ENCODE data around the gene VASH2.
"Not testable (repeated sequence)": the region's sequence is repeated elsewhere in the genome, so short reads cannot be mapped to it uniquely, and the experiment has no call there.

VASH2 gene

GRCh38 chr1:212987702-212988322 is 37.5 kb downstream of the VASH2 start:
- H3K4me1 ChIP-seq (ENCODE audit: control insufficient read depth in 1 of 2, insufficient read depth in 2 of 2, low read length in 2 of 2) = peaks cover 0 to 9% of the 10 kb centered on the region in 2 donors

GRCh38 chr1:212990276-212990675 is 39.9 kb downstream of the VASH2 start:
- no peak overlapping the region for H3K27ac ChIP-seq (ENCODE audit: low read depth, low read length)
- H3K4me1 ChIP-seq (ENCODE audit: control insufficient read depth in 1 of 2, insufficient read depth in 2 of 2, low read length in 2 of 2) = peaks cover 0 to 9% of the 10 kb centered on the region in 2 donors
- H3K27me3 ChIP-seq (ENCODE audit: control insufficient read depth in 1 of 2, insufficient read depth in 2 of 2, low read length in 2 of 2) = no peaks in the 10 kb centered on the region
- H3K9me3 ChIP-seq (ENCODE audit: control insufficient read depth in 1 of 2, low read length in 2 of 2) = no peaks in the 10 kb centered on the region
- peaks cover 6 to 13% of the 10 kb centered on the region in 2 donors for H3K36me3 ChIP-seq (ENCODE audit: control insufficient read depth in 1 of 2, insufficient read depth in 2 of 2, low read length in 2 of 2)
- no peak overlapping the region for H3K4me3 ChIP-seq (ENCODE audit: low read depth in 1 of 2, low read length in 2 of 2)
- no peak overlapping the region for H3K9ac ChIP-seq (ENCODE audit: low read depth in 1 of 2, low read length in 2 of 2)

More at GRCh38 chr1:212987702-212988322, 37.5 kb downstream of the VASH2 start:
- Histone ChIP-seq H3K27ac (ENCODE audit: low read depth, low read length) (no peak overlapping the region), H3K9me3 (ENCODE audit: control insufficient read depth in 1 of 2, low read length in 2 of 2) (no peaks in the 10 kb centered on the region), H3K9ac (ENCODE audit: low read depth in 1 of 2, low read length in 2 of 2) (no peak overlapping the region), H3K4me3 (ENCODE audit: low read depth in 1 of 2, low read length in 2 of 2) (no peak overlapping the region), H3K27me3 (ENCODE audit: control insufficient read depth in 1 of 2, insufficient read depth in 2 of 2, low read length in 2 of 2) (no peaks in the 10 kb centered on the region), H3K36me3 (ENCODE audit: control insufficient read depth in 1 of 2, insufficient read depth in 2 of 2, low read length in 2 of 2) (peaks cover 0 to 6% of the 10 kb centered on the region in 2 donors)

- H3K9ac ChIP-seq (ENCODE audit: low read depth in 1 of 2, low read length in 2 of 2); H3K9me3 ChIP-seq (ENCODE audit: control insufficient read depth in 1 of 2, low read length in 2 of 2); H3K27me3 ChIP-seq (ENCODE audit: control insufficient read depth in 1 of 2, insufficient read depth in 2 of 2, low read length in 2 of 2); H3K27ac ChIP-seq (ENCODE audit: low read depth, low read length); H3K4me1 ChIP-seq (ENCODE audit: control insufficient read depth in 1 of 2, insufficient read depth in 2 of 2, low read length in 2 of 2); H3K4me3 ChIP-seq (ENCODE audit: low read depth in 1 of 2, low read length in 2 of 2): not testable (repeated sequence)
- H3K36me3 ChIP-seq (ENCODE audit: control insufficient read depth in 1 of 2, insufficient read depth in 2 of 2, low read length in 2 of 2) = peaks cover 12 to 19% of the 10 kb centered on the region in 2 donors
These were observed 43.6 kb downstream of the VASH2 start for GRCh38 chr1:212993960-212994359.

GRCh38 chr1:212994926-212995325 is 44.6 kb downstream of the VASH2 start:
- H3K9me3 ChIP-seq (ENCODE audit: control insufficient read depth in 1 of 2, low read length in 2 of 2) = no peaks in the 10 kb centered on the region
- H3K36me3 ChIP-seq (ENCODE audit: control insufficient read depth in 1 of 2, insufficient read depth in 2 of 2, low read length in 2 of 2) = peaks cover 12 to 17% of the 10 kb centered on the region in 2 donors
- no peak overlapping the region for H3K27ac ChIP-seq (ENCODE audit: low read depth, low read length)
- no peaks in the 10 kb centered on the region for H3K27me3 ChIP-seq (ENCODE audit: control insufficient read depth in 1 of 2, insufficient read depth in 2 of 2, low read length in 2 of 2)
- no peak overlapping the region for H3K9ac ChIP-seq (ENCODE audit: low read depth in 1 of 2, low read length in 2 of 2)
- no peak overlapping the region for H3K4me3 ChIP-seq (ENCODE audit: low read depth in 1 of 2, low read length in 2 of 2)
- H3K4me1 ChIP-seq (ENCODE audit: control insufficient read depth in 1 of 2, insufficient read depth in 2 of 2, low read length in 2 of 2) = no peaks in the 10 kb centered on the region

GRCh38 chr1:213003256-213003655 is 52.9 kb downstream of the VASH2 start:
- Histone ChIP-seq H3K4me3 (ENCODE audit: low read depth in 1 of 2, low read length in 2 of 2) (no peak overlapping the region), H3K9ac (ENCODE audit: low read depth in 1 of 2, low read length in 2 of 2) (no peak overlapping the region), H3K27me3 (ENCODE audit: control insufficient read depth in 1 of 2, insufficient read depth in 2 of 2, low read length in 2 of 2) (no peaks in the 10 kb centered on the region), H3K4me1 (ENCODE audit: control insufficient read depth in 1 of 2, insufficient read depth in 2 of 2, low read length in 2 of 2) (no peaks in the 10 kb centered on the region), H3K36me3 (ENCODE audit: control insufficient read depth in 1 of 2, insufficient read depth in 2 of 2, low read length in 2 of 2) (peaks cover 6 to 44% of the 10 kb centered on the region in 2 donors), H3K27ac (ENCODE audit: low read depth, low read length) (no peak overlapping the region), H3K9me3 (ENCODE audit: control insufficient read depth in 1 of 2, low read length in 2 of 2) (no peaks in the 10 kb centered on the region)

GRCh38 chr1:213008564-213008963 is 58.2 kb downstream of the VASH2 start:
- Histone ChIP-seq H3K4me1 (ENCODE audit: control insufficient read depth in 1 of 2, insufficient read depth in 2 of 2, low read length in 2 of 2) (peaks cover 0 to 4% of the 10 kb centered on the region in 2 donors), H3K9ac (ENCODE audit: low read depth in 1 of 2, low read length in 2 of 2) (no peak overlapping the region), H3K4me3 (ENCODE audit: low read depth in 1 of 2, low read length in 2 of 2) (no peak overlapping the region), H3K9me3 (ENCODE audit: control insufficient read depth in 1 of 2, low read length in 2 of 2) (no peaks in the 10 kb centered on the region), H3K27me3 (ENCODE audit: control insufficient read depth in 1 of 2, insufficient read depth in 2 of 2, low read length in 2 of 2) (no peaks in the 10 kb centered on the region), H3K27ac (ENCODE audit: low read depth, low read length) (no peak overlapping the region), H3K36me3 (ENCODE audit: control insufficient read depth in 1 of 2, insufficient read depth in 2 of 2, low read length in 2 of 2) (peaks cover 9 to 31% of the 10 kb centered on the region in 2 donors)

GRCh38 chr1:213014642-213015041 is 64.3 kb downstream of the VASH2 start:
- peaks cover 4 to 7% of the 10 kb centered on the region in 2 donors for H3K36me3 ChIP-seq (ENCODE audit: control insufficient read depth in 1 of 2, insufficient read depth in 2 of 2, low read length in 2 of 2)
- H3K27ac ChIP-seq (ENCODE audit: low read depth, low read length) = no peak overlapping the region
- H3K4me1 ChIP-seq (ENCODE audit: control insufficient read depth in 1 of 2, insufficient read depth in 2 of 2, low read length in 2 of 2) = peaks cover 3 to 12% of the 10 kb centered on the region in 2 donors

GRCh38 chr1:213015099-213016050 is 65.0 kb downstream of the VASH2 start, which contains the start of gene ANGEL2:
Gene ANGEL2, minus strand, starts transcription at chr1:213015867. Its CDS starts 196 bp downstream, at chr1:213015671.
- peaks cover 4 to 7% of the 10 kb centered on the region in 2 donors for H3K36me3 ChIP-seq (ENCODE audit: control insufficient read depth in 1 of 2, insufficient read depth in 2 of 2, low read length in 2 of 2)
- peak within 1 kb of the TSS; percentile 82 for H3K27ac ChIP-seq (ENCODE audit: low read depth, low read length)
- H3K9me3 ChIP-seq (ENCODE audit: control insufficient read depth in 1 of 2, low read length in 2 of 2) = no peaks in the 10 kb centered on the region
- H3K9ac ChIP-seq (ENCODE audit: low read depth in 1 of 2, low read length in 2 of 2) = peak within 1 kb of the TSS; percentile 83 to 88
- peak within 1 kb of the TSS; percentile 96 for H3K4me3 ChIP-seq (ENCODE audit: low read depth in 1 of 2, low read length in 2 of 2)
- no peaks in the 10 kb centered on the region for H3K27me3 ChIP-seq (ENCODE audit: control insufficient read depth in 1 of 2, insufficient read depth in 2 of 2, low read length in 2 of 2)
- peaks cover 3 to 12% of the 10 kb centered on the region in 2 donors for H3K4me1 ChIP-seq (ENCODE audit: control insufficient read depth in 1 of 2, insufficient read depth in 2 of 2, low read length in 2 of 2)

More at GRCh38 chr1:213014642-213015041, 64.3 kb downstream of the VASH2 start:
- Histone ChIP-seq H3K9me3 (ENCODE audit: control insufficient read depth in 1 of 2, low read length in 2 of 2) (no peaks in the 10 kb centered on the region), H3K9ac (ENCODE audit: low read depth in 1 of 2, low read length in 2 of 2) (peak overlapping the region; percentile 83 to 86), H3K27me3 (ENCODE audit: control insufficient read depth in 1 of 2, insufficient read depth in 2 of 2, low read length in 2 of 2) (no peaks in the 10 kb centered on the region), H3K4me3 (ENCODE audit: low read depth in 1 of 2, low read length in 2 of 2) (peak overlapping the region; percentile 96)

- Histone ChIP-seq H3K4me3 (ENCODE audit: low read depth in 1 of 2, low read length in 2 of 2) (no peak overlapping the region), H3K36me3 (ENCODE audit: control insufficient read depth in 1 of 2, insufficient read depth in 2 of 2, low read length in 2 of 2) (no peaks in the 10 kb centered on the region), H3K4me1 (ENCODE audit: control insufficient read depth in 1 of 2, insufficient read depth in 2 of 2, low read length in 2 of 2) (peaks cover 3 to 12% of the 10 kb centered on the region in 2 donors), H3K9me3 (ENCODE audit: control insufficient read depth in 1 of 2, low read length in 2 of 2) (no peaks in the 10 kb centered on the region), H3K9ac (ENCODE audit: low read depth in 1 of 2, low read length in 2 of 2) (no peak overlapping the region), H3K27me3 (ENCODE audit: control insufficient read depth in 1 of 2, insufficient read depth in 2 of 2, low read length in 2 of 2) (no peaks in the 10 kb centered on the region), H3K27ac (ENCODE audit: low read depth, low read length) (no peak overlapping the region)
These were observed 67.3 kb downstream of the VASH2 start for GRCh38 chr1:213017447-213018273.
